IMR-90 (cell line): ENCODE measurements around the gene INPP5A. TPM values are rescaled to one million over a fixed set of nuclear protein-coding genes. Genes with fewer than 3 reads are reported as not detected.

ENCODE experiments used
- ATAC-seq: fragments of 200-7000 bp; cut with Tn5 transposase; 2 replicates; pipeline ENCODE4 v1.9.1; 2020; ENCODE audit warnings: low read depth, mild to moderate bottlenecking, moderate library complexity
- BruUV-seq: library from RNA; stranded (reverse); fragments of 400-500 nt; replicated peaks from 2 replicates; lab custom pipeline; 2021; lab: Mats Ljungman, UMichigan
- CTCF ChIA-PET: fragments of 300-600 bp; formaldehyde crosslinking; extraction: SDS; loops from one replicate; lab custom pipeline; 2021; ENCODE audit warnings: antibody characterized with exemption; lab: Yijun Ruan, JAX
- POLR2A ChIA-PET: fragments of 300-600 bp; sonication (Branson Sonifier 250); formaldehyde crosslinking; loops from one replicate; lab custom pipeline; 2022; ENCODE audit warnings: antibody characterized with exemption; ENCODE audit not compliant: unreplicated experiment; lab: Charles Lee
- DNase-seq: peaks from one replicate; pipeline ENCODE4 v3.0.0; 2013
- H2AFZ ChIP-seq: replicated peaks from 2 replicates; pipeline ENCODE3; 2013; ENCODE audit warnings: low read length, mild to moderate bottlenecking; ENCODE audit not compliant: poor library complexity
- H2AK5ac ChIP-seq: 2 replicates; pipeline ENCODE4 v1.6.1; 2013; ENCODE audit warnings: low read depth, low read length, inconsistent platforms
- H2AK9ac ChIP-seq: replicated peaks from 2 replicates; pipeline ENCODE3; 2013; ENCODE audit warnings: mild to moderate bottlenecking, low read depth, low read length, moderate library complexity; ENCODE audit not compliant: poor library complexity
- H2BK120ac ChIP-seq: 2 replicates; pipeline ENCODE4 v1.6.1; 2013; ENCODE audit warnings: low read depth, low read length, inconsistent platforms
- H2BK15ac ChIP-seq: 3 replicates; pipeline ENCODE4 v1.6.1; 2013; ENCODE audit warnings: low read depth, low read length, inconsistent platforms
- H2BK20ac ChIP-seq: 2 replicates; pipeline ENCODE4 v1.6.1; 2013; ENCODE audit warnings: low read depth, mild to moderate bottlenecking, inconsistent platforms, low read length, moderate library complexity
- H2BK5ac ChIP-seq: 2 replicates; pipeline ENCODE4 v1.6.1; 2013; ENCODE audit warnings: mild to moderate bottlenecking, low read depth, low read length, inconsistent platforms; ENCODE audit not compliant: poor library complexity, severe bottlenecking
- H3K14ac ChIP-seq: replicated peaks from 2 replicates; pipeline ENCODE4 v1.6.1; 2013; ENCODE audit warnings: low read depth, low read length, inconsistent platforms
- H3K18ac ChIP-seq: 2 replicates; pipeline ENCODE4 v1.6.1; 2013; ENCODE audit warnings: low read depth, low read length, control low read depth
- H3K23ac ChIP-seq: 2 replicates; pipeline ENCODE4 v1.6.1; 2013; ENCODE audit warnings: low read depth, low read length, inconsistent platforms
- H3K27ac ChIP-seq: 2 replicates; pipeline ENCODE4 v1.5.1; 2013; ENCODE audit warnings: mild to moderate bottlenecking, control low read depth, low read length; ENCODE audit not compliant: insufficient read depth
- H3K27me3 ChIP-seq: 2 replicates; pipeline ENCODE4 v1.6.1; 2013; ENCODE audit warnings: low read length; ENCODE audit not compliant: control insufficient read depth, insufficient read depth
- H3K36me3 ChIP-seq: 2 replicates; pipeline ENCODE4 v1.6.1; 2013; ENCODE audit warnings: low read length, mixed read lengths; ENCODE audit not compliant: control insufficient read depth, insufficient read depth
- H3K4ac ChIP-seq: 2 replicates; pipeline ENCODE4 v1.6.1; 2013; ENCODE audit warnings: low read depth, low read length, inconsistent platforms
- H3K4me1 ChIP-seq: 2 replicates; pipeline ENCODE4 v1.6.1; 2013; ENCODE audit warnings: low read length, mixed read lengths; ENCODE audit not compliant: control insufficient read depth, insufficient read depth
- H3K4me2 ChIP-seq: 2 replicates; pipeline ENCODE4 v1.6.1; 2013; ENCODE audit warnings: low read depth, mild to moderate bottlenecking, control low read depth, low read length, moderate library complexity
- H3K4me3 ChIP-seq: 2 replicates; pipeline ENCODE4 v1.5.1; 2013; ENCODE audit warnings: low read depth, mild to moderate bottlenecking, control low read depth, low read length, moderate library complexity; ENCODE audit not compliant: insufficient read depth
- H3K56ac ChIP-seq: 2 replicates; pipeline ENCODE4 v1.6.1; 2013; ENCODE audit warnings: low read length, inconsistent platforms; ENCODE audit not compliant: insufficient read depth; ENCODE audit errors: extremely low read depth
- H3K79me1 ChIP-seq, 2 experiments: 2 replicates each; pipeline ENCODE4 v1.6.1; 2013; ENCODE audit warnings: low read length in 2 of 2, inconsistent platforms in 1 of 2, low read depth in 1 of 2
- H3K9ac ChIP-seq: 2 replicates; pipeline ENCODE4 v1.6.1; 2013; ENCODE audit warnings: low read depth, low read length, control low read depth
- H3K9me1 ChIP-seq: 2 replicates; pipeline ENCODE4 v1.6.1; 2013; ENCODE audit warnings: low read length, inconsistent platforms; ENCODE audit not compliant: insufficient read depth
- H3K9me3 ChIP-seq: 2 replicates; pipeline ENCODE4 v1.6.1; 2013; ENCODE audit warnings: low read length; ENCODE audit not compliant: control insufficient read depth, insufficient read depth
- H4K20me1 ChIP-seq: 2 replicates; pipeline ENCODE4 v1.6.1; 2013; ENCODE audit warnings: low read length, inconsistent platforms; ENCODE audit not compliant: insufficient read depth
- H4K5ac ChIP-seq: 2 replicates; pipeline ENCODE4 v1.6.1; 2013; ENCODE audit warnings: mild to moderate bottlenecking, low read depth, low read length, control low read depth
- H4K8ac ChIP-seq, 2 experiments: 2 replicates each; pipeline ENCODE4 v1.6.1; 2013; ENCODE audit warnings: low read depth in 2 of 2, low read length in 2 of 2, control low read depth in 1 of 2, inconsistent platforms in 1 of 2
- H4K91ac ChIP-seq: 2 replicates; pipeline ENCODE4 v1.6.1; 2013; ENCODE audit warnings: low read depth, low read length, inconsistent platforms; ENCODE audit not compliant: insufficient read depth
- BHLHE40 ChIP-seq: fragments of 150-350 bp; IDR thresholded peaks from 2 replicates; pipeline ENCODE4 v1.6.1; 2016; ENCODE audit warnings: mild to moderate bottlenecking, low read depth, low read length
- CEBPB ChIP-seq: IDR thresholded peaks from 2 replicates; pipeline ENCODE4 v1.6.1; 2012; ENCODE audit warnings: low read depth, low read length, improper control_type of control experiment
- CHD1 ChIP-seq: IDR thresholded peaks from 2 replicates; pipeline ENCODE4 v1.6.1; 2012; ENCODE audit warnings: low read depth, low read length, improper control_type of control experiment
- MAZ ChIP-seq: IDR thresholded peaks from 2 replicates; pipeline ENCODE4 v1.6.1; 2012; ENCODE audit warnings: low read depth, mild to moderate bottlenecking, low read length, improper control_type of control experiment, moderate library complexity, borderline replicate concordance
- MXI1 ChIP-seq: IDR thresholded peaks from 2 replicates; pipeline ENCODE4 v1.6.1; 2012; ENCODE audit warnings: low read depth, mild to moderate bottlenecking, low read length, moderate library complexity, borderline replicate concordance
- NFE2L2 ChIP-seq: fragments of 150-350 bp; IDR thresholded peaks from 2 replicates; pipeline ENCODE4 v1.6.1; 2016; ENCODE audit warnings: low read depth, mild to moderate bottlenecking, low read length
- POLR2A ChIP-seq: IDR thresholded peaks from 2 replicates; pipeline ENCODE4 v1.6.1; 2012; ENCODE audit warnings: mild to moderate bottlenecking, low read depth, low read length
- RAD21 ChIP-seq: IDR thresholded peaks from 2 replicates; pipeline ENCODE4 v1.6.1; 2012; ENCODE audit warnings: low read length, improper control_type of control experiment
- RCOR1 ChIP-seq: IDR thresholded peaks from 2 replicates; pipeline ENCODE4 v1.6.1; 2012; ENCODE audit warnings: mild to moderate bottlenecking, low read length, improper control_type of control experiment; ENCODE audit not compliant: insufficient replicate concordance
- RFX5 ChIP-seq: IDR thresholded peaks from 2 replicates; pipeline ENCODE4 v1.8.0; 2012; ENCODE audit warnings: low read depth, mild to moderate bottlenecking, low read length, moderate library complexity
- SMC3 ChIP-seq: fragments of 150-350 bp; IDR thresholded peaks from 2 replicates; pipeline ENCODE4 v1.6.1; 2016; ENCODE audit warnings: low read depth, mild to moderate bottlenecking, antibody characterized with exemption, low read length, moderate library complexity
- WGBS, 2 experiments: methylation state at CpG; one replicate each; pipeline versions ENCODE4 v1.1.5 to v1.1.7; 2013; ENCODE audit warnings: missing lambda C conversion rate in 2 of 2; ENCODE audit not compliant: insufficient read length in 1 of 2; ENCODE audit errors: extremely low coverage in 2 of 2; 5-methylcytosine and 5-hydroxymethylcytosine counted together
- dilution Hi-C: fragments of 300-500 bp; cut with HindIII; formaldehyde crosslinking; loops from one replicate; pipeline ENCODE4 v1.14.3; 2018; ENCODE audit warnings: low sequenced_read_pairs; ENCODE audit not compliant: unreplicated experiment
- in situ Hi-C: fragments of 300-500 bp; cut with MboI; formaldehyde crosslinking; loops from 3 replicates; pipeline ENCODE4 v1.14.3; 2019; ENCODE audit warnings: low sequenced_read_pairs, inconsistent platforms, mixed read lengths
- intact Hi-C: fragments of 100-400 bp; cut with micrococcal nuclease; formaldehyde crosslinking; loops from 2 replicates; pipeline ENCODE4 v1.10.0; 2022
- polyA plus RNA-seq, 3 experiments: library from polyadenylated mRNA; depleted of rRNA; stranded (reverse); fragments of >200 nt; gene quantifications; 2 replicates each; pipeline ENCODE4 v1.2.3, GENCODE V29; 2012; ENCODE audit warnings: low replicate concordance in 1 of 3
- total RNA-seq: library from RNA; depleted of rRNA; stranded (reverse); fragments of >200 nt; gene quantifications from 2 replicates; pipeline ENCODE4 v1.2.3, GENCODE V29; 2012
- TF ChIP-seq, protein P1 (sequence below): fragments of 150-350 bp; IDR thresholded peaks from 2 replicates; pipeline ENCODE4 v1.6.1; 2017; ENCODE audit warnings: mild to moderate bottlenecking, antibody characterized with exemption, low read length, low read depth
- TF ChIP-seq, protein P2 (sequence below): conservative IDR thresholded peaks from 2 replicates; pipeline ENCODE4 v1.5.1; 2012; ENCODE audit warnings: mild to moderate bottlenecking, low read depth, low read length, improper control_type of control experiment

The INPP5A gene
- total and polyA plus RNA-seq, 2 of the 4 experiments (the other 2 are of a cell fraction), result 21.4 to 36.7 TPM

DNA sequence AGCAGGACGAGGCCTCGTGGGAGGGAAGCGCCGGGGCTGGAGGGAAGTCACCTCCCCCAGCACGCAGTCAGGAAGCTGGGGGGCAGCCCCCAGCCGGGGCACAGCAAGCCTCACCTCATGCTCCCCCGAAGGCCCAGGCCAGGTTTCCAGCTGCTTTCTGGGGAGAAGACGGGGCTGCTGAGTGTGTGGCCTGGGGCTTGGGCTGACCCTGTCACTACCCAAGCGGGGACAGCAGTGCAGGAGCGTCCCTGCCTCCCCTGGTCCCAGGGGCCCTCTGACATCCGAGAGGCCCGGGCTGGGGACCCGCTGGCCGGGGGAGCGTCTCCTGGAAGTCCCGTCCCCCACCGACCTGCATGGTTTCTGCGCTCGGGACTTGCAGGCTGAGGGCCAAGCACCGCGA, 268.0 kb downstream of the INPP5A start:
- no peaks in the 10 kb centered on the region for H3K79me1 ChIP-seq
- no peak overlapping the region for H4K5ac ChIP-seq
- H3K18ac ChIP-seq, result no peak overlapping the region
- H3K9me3 ChIP-seq, result peaks cover 5% of the 10 kb centered on the region
- dilution Hi-C loops (no loop called here), intact Hi-C loops (no loop called here), in situ Hi-C loops (no loop called here)
- WGBS, 2 experiments, result 8% methylated on average over 7 of the region's 21 CpGs; no CpG with 5 or more reads in 1 of the 2 experiments
- H3K56ac ChIP-seq, result no peak overlapping the region
- no peak for DNase-seq
- H3K4me3 ChIP-seq, result no peak overlapping the region
- H3K23ac ChIP-seq, result no peak overlapping the region
- no peak overlapping the region for H2BK5ac ChIP-seq
- H2AFZ ChIP-seq, result no peak overlapping the region
- no peak overlapping the region for H4K8ac ChIP-seq
- POLR2A ChIA-PET, result no interaction called here
- H3K4me2 ChIP-seq, result no peak overlapping the region
- no peak overlapping the region for H2BK15ac ChIP-seq
- no peak for ATAC-seq
- no peak for TF ChIP-seq CHD1
- TF ChIP-seq, protein P1, sequence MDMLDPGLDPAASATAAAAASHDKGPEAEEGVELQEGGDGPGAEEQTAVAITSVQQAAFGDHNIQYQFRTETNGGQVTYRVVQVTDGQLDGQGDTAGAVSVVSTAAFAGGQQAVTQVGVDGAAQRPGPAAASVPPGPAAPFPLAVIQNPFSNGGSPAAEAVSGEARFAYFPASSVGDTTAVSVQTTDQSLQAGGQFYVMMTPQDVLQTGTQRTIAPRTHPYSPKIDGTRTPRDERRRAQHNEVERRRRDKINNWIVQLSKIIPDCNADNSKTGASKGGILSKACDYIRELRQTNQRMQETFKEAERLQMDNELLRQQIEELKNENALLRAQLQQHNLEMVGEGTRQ, result no peak
- TF ChIP-seq POLR2A, result no peak
- TF ChIP-seq, protein P2, sequence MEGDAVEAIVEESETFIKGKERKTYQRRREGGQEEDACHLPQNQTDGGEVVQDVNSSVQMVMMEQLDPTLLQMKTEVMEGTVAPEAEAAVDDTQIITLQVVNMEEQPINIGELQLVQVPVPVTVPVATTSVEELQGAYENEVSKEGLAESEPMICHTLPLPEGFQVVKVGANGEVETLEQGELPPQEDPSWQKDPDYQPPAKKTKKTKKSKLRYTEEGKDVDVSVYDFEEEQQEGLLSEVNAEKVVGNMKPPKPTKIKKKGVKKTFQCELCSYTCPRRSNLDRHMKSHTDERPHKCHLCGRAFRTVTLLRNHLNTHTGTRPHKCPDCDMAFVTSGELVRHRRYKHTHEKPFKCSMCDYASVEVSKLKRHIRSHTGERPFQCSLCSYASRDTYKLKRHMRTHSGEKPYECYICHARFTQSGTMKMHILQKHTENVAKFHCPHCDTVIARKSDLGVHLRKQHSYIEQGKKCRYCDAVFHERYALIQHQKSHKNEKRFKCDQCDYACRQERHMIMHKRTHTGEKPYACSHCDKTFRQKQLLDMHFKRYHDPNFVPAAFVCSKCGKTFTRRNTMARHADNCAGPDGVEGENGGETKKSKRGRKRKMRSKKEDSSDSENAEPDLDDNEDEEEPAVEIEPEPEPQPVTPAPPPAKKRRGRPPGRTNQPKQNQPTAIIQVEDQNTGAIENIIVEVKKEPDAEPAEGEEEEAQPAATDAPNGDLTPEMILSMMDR, result no peak
- no peak for TF ChIP-seq SMC3
- TF ChIP-seq RFX5, result no peak
- no peak for TF ChIP-seq RAD21
- no peak for TF ChIP-seq CEBPB
- TF ChIP-seq BHLHE40, result no peak
- TF ChIP-seq MAZ, result no peak
- TF ChIP-seq MXI1, result no peak
- no peak for TF ChIP-seq NFE2L2
- no peak for TF ChIP-seq RCOR1
- H3K4me1 ChIP-seq, result no peaks in the 10 kb centered on the region
- no peak overlapping the region for H4K91ac ChIP-seq
- no peak overlapping the region for H2AK5ac ChIP-seq
- no TSS peak for BruUV-seq
- H3K14ac ChIP-seq, result no peak overlapping the region
- peaks cover 27% of the 10 kb centered on the region; the same call in 1 of the 2 replicates for H3K27me3 ChIP-seq
- no peaks in the 10 kb centered on the region for H3K36me3 ChIP-seq
- no peaks in the 10 kb centered on the region for H3K9me1 ChIP-seq
- H4K20me1 ChIP-seq, result no peaks in the 10 kb centered on the region
- CTCF ChIA-PET, result no interaction called here
- H3K27ac ChIP-seq, result no peak overlapping the region
- no peak overlapping the region for H3K4ac ChIP-seq
- H2BK120ac ChIP-seq, result no peak overlapping the region
- no peak overlapping the region for H2AK9ac ChIP-seq
- no peak overlapping the region for H2BK20ac ChIP-seq
- H3K9ac ChIP-seq, result no peak overlapping the region
